ENCODE results near the gene CPN1. TPM values are rescaled to one million over a fixed set of nuclear protein-coding genes. Genes with fewer than 3 reads are reported as not detected.

Gene CPN1
- total and polyA plus RNA-seq, 9 of the 15 experiments (the other 6 are each of a cell fraction or from before 2014, with no cell fraction given): 0.15 to 0.17 TPM; not detected in 7

- Histone ChIP-seq H3K9ac (ENCODE audit: insufficient read depth in 1 of 2, low read depth in 2 of 2, low read length in 2 of 2) (no peak overlapping the region), H3K4me3 (no peak overlapping the region), H3K36me3 (ENCODE audit: control insufficient read depth, insufficient read depth, low read length) (no peaks in the 10 kb centered on the region), H3K4me1 (replicated peaks in 1 of 2; ENCODE audit: control insufficient read depth in 2 of 2, insufficient read depth in 2 of 2, low read length in 2 of 2) (no peaks in the 10 kb centered on the region), H3K9me1 (ENCODE audit: control insufficient read depth, insufficient read depth, low read length) (no peaks in the 10 kb centered on the region), H3K27me3 (ENCODE audit: control insufficient read depth in 2 of 2, insufficient read depth in 2 of 2, low read length in 2 of 2) (peaks cover 8 to 16% of the 10 kb centered on the region in 2 experiments; a peak in 2 of 5 replicates), H4K20me1 (replicated peaks; ENCODE audit: control insufficient read depth, insufficient read depth, low read length) (no peaks in the 10 kb centered on the region), H2AFZ (ENCODE audit: low read depth, low read length) (no peak overlapping the region), H3K9me3 (replicated peaks; ENCODE audit: control insufficient read depth, insufficient read depth, low read depth, low read length) (no peaks in the 10 kb centered on the region), H3K79me2 (ENCODE audit: control insufficient read depth, insufficient read depth, low read length) (no peaks in the 10 kb centered on the region), H3K4me2 (ENCODE audit: insufficient read depth, low read length) (no peak overlapping the region), H3K27ac (ENCODE audit: extremely low read depth, low read depth, low read length) (no peak overlapping the region)
- CTCF ChIA-PET (ENCODE audit: low intra/inter-chr PET ratio): no interaction called here
- in situ Hi-C loops (cut with MboI): no loop called here
- intact Hi-C loops (cut with micrococcal nuclease): no loop called here
- DNase-seq (ENCODE audit: extremely low read depth in 1 of 4, low spot score in 3 of 4) (no peak), ATAC-seq (no peak), FAIRE-seq (no peak)
- no TSS peak for BruUV-seq (replicated peaks)
- TF ChIP-seq GTF2E2 (tag; IDR thresholded peaks at IDR 0.05): no peak
- no peak for TF ChIP-seq MECOM (CRISPR knock-in tag; IDR thresholded peaks at IDR 0.05)
- no peak for TF ChIP-seq E2F6 (IDR thresholded peaks at IDR 0.05; ENCODE audit: borderline replicate concordance in 1 of 2, extremely low read depth in 1 of 2, insufficient read depth in 1 of 2, insufficient read length in 1 of 2, low read depth in 1 of 2, low read length in 1 of 2, poor library complexity in 1 of 2, severe bottlenecking in 1 of 2)
- no peak for TF ChIP-seq TAF7 (tag; IDR thresholded peaks at IDR 0.05)
- no peak for TF ChIP-seq HOXB6 (CRISPR knock-in tag; IDR thresholded peaks at IDR 0.05; ENCODE audit: borderline replicate concordance)
- TF ChIP-seq RHOXF2B (CRISPR knock-in tag; conservative IDR thresholded peaks at IDR 0.05): no peak
- TF ChIP-seq SMARCC2 (IDR thresholded peaks at IDR 0.05; ENCODE audit: low read depth): no peak
- TF ChIP-seq CBX1 (IDR thresholded peaks at IDR 0.05; ENCODE audit: low read depth): no peak
- no peak for TF ChIP-seq XRCC4 (IDR thresholded peaks at IDR 0.05; ENCODE audit: extremely low read depth, insufficient read depth, insufficient read length)
- no peak for TF ChIP-seq ZNF184 (CRISPR knock-in tag; IDR thresholded peaks at IDR 0.05)
- no peak for TF ChIP-seq SLC30A9 (CRISPR knock-in tag; IDR thresholded peaks at IDR 0.05)
- POLR2A ChIA-PET: interaction anchor here (1.0 kb wide), 1 partner anchor 209 kb away, joined by 3 read pairs; no protein-coding TSS in a partner anchor
Observed at GRCh38 chr10:100072514-100072913, 9.2 kb downstream of the CPN1 start.

All from K562 (cell line).